OCI-LY1 (cell line): ENCODE results near the gene CNTNAP5.

ENCODE experiments used
- H2AFZ ChIP-seq: fragments of 200-600 bp; sonication (generic), shearing (Covaris generic); 2 replicates; pipeline ENCODE4 v1.6.0; 2014; ENCODE audit warnings: antibody characterized with exemption, mild to moderate bottlenecking, low read length
- H3F3A ChIP-seq: fragments of 200-600 bp; sonication (generic), shearing (Covaris generic); 2 replicates; pipeline ENCODE4 v1.6.0; 2014; ENCODE audit warnings: mild to moderate bottlenecking, antibody characterized with exemption, low read length, moderate library complexity; ENCODE audit not compliant: insufficient read depth
- H3K27ac ChIP-seq: fragments of 200-600 bp; sonication (generic); 2 replicates; pipeline ENCODE4 v1.5.1; 2014; ENCODE audit warnings: low read length, mixed run types, mild to moderate bottlenecking, low read depth; ENCODE audit not compliant: poor library complexity, severe bottlenecking
- H3K27me3 ChIP-seq: fragments of 200-600 bp; sonication (generic); 2 replicates; pipeline ENCODE4 v1.6.0; 2014; ENCODE audit warnings: antibody characterized with exemption, mild to moderate bottlenecking, low read length, moderate library complexity; ENCODE audit not compliant: insufficient read depth
- H3K36me3 ChIP-seq: fragments of 200-600 bp; sonication (generic); 2 replicates; pipeline ENCODE4 v1.6.1; 2014; ENCODE audit warnings: mild to moderate bottlenecking, antibody characterized with exemption, low read length, moderate library complexity, mixed read lengths; ENCODE audit not compliant: insufficient read depth
- H3K4me1 ChIP-seq: fragments of 200-600 bp; sonication (generic); 2 replicates; pipeline ENCODE4 v1.5.1; 2014; ENCODE audit warnings: mild to moderate bottlenecking, low read length, moderate library complexity; ENCODE audit not compliant: insufficient read depth, severe bottlenecking
- H3K4me2 ChIP-seq: fragments of 200-600 bp; sonication (generic), shearing (Covaris generic); 2 replicates; pipeline ENCODE4 v1.6.1; 2014; ENCODE audit warnings: low read length
- H3K4me3 ChIP-seq: fragments of 200-600 bp; sonication (generic); 2 replicates; pipeline ENCODE4 v1.5.1; 2014; ENCODE audit warnings: low read length, low read depth, mild to moderate bottlenecking, mixed read lengths; ENCODE audit not compliant: poor library complexity, severe bottlenecking
- H3K79me2 ChIP-seq: fragments of 200-600 bp; shearing (Covaris generic); 2 replicates; pipeline ENCODE4 v1.6.1; 2016; ENCODE audit warnings: mixed run types, low read length, mixed read lengths; ENCODE audit not compliant: insufficient read depth
- H3K9ac ChIP-seq: fragments of 200-600 bp; sonication (generic), shearing (Covaris generic); 2 replicates; pipeline ENCODE4 v1.6.1; 2014; ENCODE audit warnings: mild to moderate bottlenecking, low read length, mixed read lengths
- H3K9me2 ChIP-seq: fragments of 200-600 bp; sonication (generic), shearing (Covaris generic); 2 replicates; pipeline ENCODE4 v1.6.1; 2014; ENCODE audit warnings: low read depth, mild to moderate bottlenecking, low read length, mixed read lengths
- H3K9me3 ChIP-seq: fragments of 200-600 bp; shearing (Covaris generic); 2 replicates; pipeline ENCODE4 v1.6.1; 2014; ENCODE audit warnings: low read length, mixed read lengths
- H4K20me1 ChIP-seq: fragments of 200-600 bp; sonication (generic), shearing (Covaris generic); 2 replicates; pipeline ENCODE4 v1.6.0; 2016; ENCODE audit warnings: mild to moderate bottlenecking, low read length; ENCODE audit not compliant: insufficient read depth
- EZH2 ChIP-seq: fragments of 200-600 bp; sonication (generic), shearing (Covaris generic); IDR thresholded peaks from 2 replicates; pipeline ENCODE4 v1.8.0; 2017; ENCODE audit warnings: borderline replicate concordance, mixed run types, mild to moderate bottlenecking, antibody characterized with exemption, low read length, moderate library complexity, mixed read lengths
- TF ChIP-seq, protein P1 (sequence below): fragments of 200-600 bp; sonication (generic), shearing (Covaris generic); IDR thresholded peaks from 2 replicates; pipeline ENCODE4 v1.5.1; 2017; ENCODE audit warnings: mild to moderate bottlenecking, antibody characterized with exemption, low read length, moderate library complexity, mixed read lengths

The CNTNAP5 gene

DNA sequence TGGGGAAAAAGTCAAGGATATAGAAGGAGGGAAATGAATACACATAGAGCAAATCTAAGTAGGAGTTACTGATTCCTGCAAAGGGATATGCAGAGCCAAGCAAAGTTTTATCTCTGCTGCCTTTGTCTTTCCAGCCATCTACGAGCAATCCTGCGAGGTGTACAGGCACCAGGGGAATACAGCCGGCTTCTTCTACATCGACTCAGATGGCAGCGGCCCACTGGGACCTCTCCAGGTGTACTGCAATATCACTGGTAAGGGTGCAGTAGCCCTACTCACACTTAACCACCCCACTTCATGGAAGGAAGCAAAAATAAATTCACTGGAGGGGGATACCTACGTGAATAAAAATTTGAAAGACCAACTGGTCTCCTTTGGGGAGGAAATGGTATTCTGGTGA is 584.6 kb downstream of the CNTNAP5 start:
- no peaks in the 10 kb centered on the region for H3K79me2 ChIP-seq
- no peaks in the 10 kb centered on the region for H3K36me3 ChIP-seq
- no peaks in the 10 kb centered on the region for H3F3A ChIP-seq
- no peak overlapping the region for H3K27ac ChIP-seq
- H3K9ac ChIP-seq = no peak overlapping the region
- no peak overlapping the region for H3K4me3 ChIP-seq
- H3K27me3 ChIP-seq = no peaks in the 10 kb centered on the region
- no peaks in the 10 kb centered on the region for H4K20me1 ChIP-seq
- H3K9me2 ChIP-seq = no peaks in the 10 kb centered on the region
- no peak overlapping the region for H2AFZ ChIP-seq
- TF ChIP-seq EZH2 = no peak
- TF ChIP-seq, protein P1, sequence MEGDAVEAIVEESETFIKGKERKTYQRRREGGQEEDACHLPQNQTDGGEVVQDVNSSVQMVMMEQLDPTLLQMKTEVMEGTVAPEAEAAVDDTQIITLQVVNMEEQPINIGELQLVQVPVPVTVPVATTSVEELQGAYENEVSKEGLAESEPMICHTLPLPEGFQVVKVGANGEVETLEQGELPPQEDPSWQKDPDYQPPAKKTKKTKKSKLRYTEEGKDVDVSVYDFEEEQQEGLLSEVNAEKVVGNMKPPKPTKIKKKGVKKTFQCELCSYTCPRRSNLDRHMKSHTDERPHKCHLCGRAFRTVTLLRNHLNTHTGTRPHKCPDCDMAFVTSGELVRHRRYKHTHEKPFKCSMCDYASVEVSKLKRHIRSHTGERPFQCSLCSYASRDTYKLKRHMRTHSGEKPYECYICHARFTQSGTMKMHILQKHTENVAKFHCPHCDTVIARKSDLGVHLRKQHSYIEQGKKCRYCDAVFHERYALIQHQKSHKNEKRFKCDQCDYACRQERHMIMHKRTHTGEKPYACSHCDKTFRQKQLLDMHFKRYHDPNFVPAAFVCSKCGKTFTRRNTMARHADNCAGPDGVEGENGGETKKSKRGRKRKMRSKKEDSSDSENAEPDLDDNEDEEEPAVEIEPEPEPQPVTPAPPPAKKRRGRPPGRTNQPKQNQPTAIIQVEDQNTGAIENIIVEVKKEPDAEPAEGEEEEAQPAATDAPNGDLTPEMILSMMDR = no peak
- no peaks in the 10 kb centered on the region for H3K4me1 ChIP-seq
- no peaks in the 10 kb centered on the region for H3K9me3 ChIP-seq
- no peak overlapping the region for H3K4me2 ChIP-seq

DNA sequence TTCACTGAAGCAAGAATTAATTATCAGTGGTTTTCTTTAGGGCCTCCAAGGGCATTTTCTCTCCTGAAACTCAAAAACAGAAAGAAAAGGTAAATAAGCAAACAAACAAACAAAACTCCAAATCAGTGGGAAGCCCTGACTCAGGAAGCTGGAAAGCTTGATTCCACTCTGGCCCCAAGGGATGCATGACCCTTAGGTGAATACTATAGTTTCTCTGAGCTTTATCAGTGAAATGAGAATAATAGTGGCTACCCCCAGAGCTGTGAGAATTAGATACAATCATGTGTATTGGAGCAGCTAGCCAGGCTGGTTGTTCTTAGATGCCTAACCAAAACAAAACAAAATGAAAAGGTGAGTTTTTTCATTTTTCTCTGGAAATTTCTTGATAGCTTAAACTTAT is 585.1 kb downstream of the CNTNAP5 start:
- Histone ChIP-seq H3K4me2 (no peak overlapping the region), H3K4me1 (no peaks in the 10 kb centered on the region), H3F3A (no peaks in the 10 kb centered on the region), H3K79me2 (no peaks in the 10 kb centered on the region), H3K27me3 (no peaks in the 10 kb centered on the region), H3K4me3 (no peak overlapping the region), H3K9me2 (no peaks in the 10 kb centered on the region), H2AFZ (no peak overlapping the region), H3K9me3 (no peaks in the 10 kb centered on the region), H3K9ac (no peak overlapping the region), H3K27ac (no peak overlapping the region), H3K36me3 (no peaks in the 10 kb centered on the region), H4K20me1 (no peaks in the 10 kb centered on the region)
- TF ChIP-seq EZH2 = no peak
- TF ChIP-seq, protein P1 = no peak

DNA sequence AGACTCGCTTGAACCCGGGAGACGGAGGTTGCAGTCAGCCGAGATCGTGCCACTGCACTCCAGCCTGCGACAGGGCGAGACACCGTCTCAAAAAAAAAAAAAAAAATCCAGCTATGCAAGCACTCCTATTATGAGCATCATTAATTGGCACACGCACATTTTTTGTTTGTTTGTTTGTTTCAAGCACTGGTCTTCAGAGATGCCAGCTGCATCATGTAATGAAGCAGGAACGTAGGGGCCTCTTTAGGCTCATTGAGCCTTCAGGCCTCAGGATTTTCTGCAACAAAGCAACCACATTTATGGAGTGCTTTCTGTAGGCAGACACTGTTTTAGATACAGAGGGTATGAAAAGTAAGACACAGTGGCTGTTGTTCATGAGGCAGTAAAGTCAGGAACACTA is 585.8 kb downstream of the CNTNAP5 start:
- H3K4me1 ChIP-seq = no peaks in the 10 kb centered on the region
- no peaks in the 10 kb centered on the region for H3F3A ChIP-seq
- no peak overlapping the region for H3K4me3 ChIP-seq
- no peak overlapping the region for H3K27ac ChIP-seq
- no peak overlapping the region for H2AFZ ChIP-seq
- H3K9me3 ChIP-seq = no peaks in the 10 kb centered on the region
- no peaks in the 10 kb centered on the region for H4K20me1 ChIP-seq
- H3K79me2 ChIP-seq = no peaks in the 10 kb centered on the region
- no peak overlapping the region for H3K4me2 ChIP-seq
- no peak overlapping the region for H3K9ac ChIP-seq
- no peaks in the 10 kb centered on the region for H3K27me3 ChIP-seq
- TF ChIP-seq, protein P1 = no peak
- TF ChIP-seq EZH2 = no peak
- H3K9me2 ChIP-seq = no peaks in the 10 kb centered on the region
- H3K36me3 ChIP-seq = no peaks in the 10 kb centered on the region
